KOPT-K1 (cell line): Measurements from ENCODE around the gene DUSP12.

Experiments used
- H3K27ac ChIP-seq: fragments of 200-600 bp; sonication (generic); 2 replicates; pipeline ENCODE4 v1.5.1; 2016; ENCODE audit warnings: antibody characterized with exemption, mild to moderate bottlenecking, low read depth, low read length; ENCODE audit not compliant: poor library complexity, severe bottlenecking
- H3K36me3 ChIP-seq: fragments of 200-600 bp; sonication (generic); 2 replicates; pipeline ENCODE4 v1.5.1; 2017; ENCODE audit warnings: antibody characterized with exemption, mild to moderate bottlenecking, low read length, moderate library complexity; ENCODE audit not compliant: insufficient read depth
- H3K9me3 ChIP-seq: fragments of 200-600 bp; sonication (generic); 2 replicates; pipeline ENCODE4 v1.5.1; 2017; ENCODE audit warnings: antibody characterized with exemption, low read length, mild to moderate bottlenecking; ENCODE audit not compliant: insufficient read depth, poor library complexity, severe bottlenecking

Gene DUSP12

GRCh38 chr1:161773791-161774190 is 24.2 kb downstream of the DUSP12 start:
- H3K27ac ChIP-seq = peak overlapping the region; percentile 74
- H3K36me3 ChIP-seq = no peaks in the 10 kb centered on the region

GRCh38 chr1:161777261-161777660 is 27.7 kb downstream of the DUSP12 start:
- peaks cover 16% of the 10 kb centered on the region for H3K36me3 ChIP-seq

More at GRCh38 chr1:161773791-161774190, 24.2 kb downstream of the DUSP12 start:
- H3K9me3 ChIP-seq = no peaks in the 10 kb centered on the region

GRCh38 chr1:161778522-161778921 is 28.9 kb downstream of the DUSP12 start:
- Histone ChIP-seq H3K9me3 (no peaks in the 10 kb centered on the region), H3K36me3 (peaks cover 28% of the 10 kb centered on the region), H3K27ac (no peak overlapping the region)

More at GRCh38 chr1:161777261-161777660, 27.7 kb downstream of the DUSP12 start:
- H3K9me3 ChIP-seq = no peaks in the 10 kb centered on the region
- peak overlapping the region; percentile 40 for H3K27ac ChIP-seq

- no peaks in the 10 kb centered on the region for H3K9me3 ChIP-seq
- H3K27ac ChIP-seq = no peak overlapping the region
- peaks cover 36% of the 10 kb centered on the region for H3K36me3 ChIP-seq
These were observed 29.8 kb downstream of the DUSP12 start for GRCh38 chr1:161779393-161779792.

GRCh38 chr1:161781995-161782394 is 32.4 kb downstream of the DUSP12 start:
- Histone ChIP-seq H3K27ac (no peak overlapping the region), H3K36me3 (peaks cover 62% of the 10 kb centered on the region), H3K9me3 (no peaks in the 10 kb centered on the region)

- no peaks in the 10 kb centered on the region for H3K9me3 ChIP-seq
- no peak overlapping the region for H3K27ac ChIP-seq
- peaks cover 71% of the 10 kb centered on the region for H3K36me3 ChIP-seq
These were observed 33.3 kb downstream of the DUSP12 start for GRCh38 chr1:161782886-161783285.

GRCh38 chr1:161784968-161785367 is 35.4 kb downstream of the DUSP12 start:
- Histone ChIP-seq H3K9me3 (no peaks in the 10 kb centered on the region), H3K27ac (no peak overlapping the region), H3K36me3 (peaks cover 86% of the 10 kb centered on the region)

GRCh38 chr1:161787355-161787754 is 37.8 kb downstream of the DUSP12 start:
- Histone ChIP-seq H3K9me3 (no peaks in the 10 kb centered on the region), H3K36me3 (peaks cover 91% of the 10 kb centered on the region), H3K27ac (no peak overlapping the region)

GRCh38 chr1:161790587-161791317 is 41.2 kb downstream of the DUSP12 start:
- H3K36me3 ChIP-seq = peaks cover 91% of the 10 kb centered on the region
- no peaks in the 10 kb centered on the region for H3K9me3 ChIP-seq
- H3K27ac ChIP-seq = no peak overlapping the region

- no peaks in the 10 kb centered on the region for H3K9me3 ChIP-seq
- H3K27ac ChIP-seq = no peak overlapping the region
- peaks cover 91% of the 10 kb centered on the region for H3K36me3 ChIP-seq
These were observed 42.5 kb downstream of the DUSP12 start for GRCh38 chr1:161791904-161792655.

- peaks cover 91% of the 10 kb centered on the region for H3K36me3 ChIP-seq
- no peaks in the 10 kb centered on the region for H3K9me3 ChIP-seq
- H3K27ac ChIP-seq = no peak overlapping the region
These were observed 43.2 kb downstream of the DUSP12 start for GRCh38 chr1:161792740-161793139.

GRCh38 chr1:161799792-161800191 is 50.2 kb downstream of the DUSP12 start:
- Histone ChIP-seq H3K27ac (no peak overlapping the region), H3K36me3 (peaks cover 86% of the 10 kb centered on the region)

GRCh38 chr1:161801955-161802354 is 52.4 kb downstream of the DUSP12 start:
- Histone ChIP-seq H3K9me3 (no peaks in the 10 kb centered on the region), H3K36me3 (peaks cover 78% of the 10 kb centered on the region), H3K27ac (no peak overlapping the region)

More at GRCh38 chr1:161799792-161800191, 50.2 kb downstream of the DUSP12 start:
- no peaks in the 10 kb centered on the region for H3K9me3 ChIP-seq

GRCh38 chr1:161803181-161803580 is 53.6 kb downstream of the DUSP12 start:
- no peaks in the 10 kb centered on the region for H3K9me3 ChIP-seq
- H3K36me3 ChIP-seq = peaks cover 71% of the 10 kb centered on the region
- no peak overlapping the region for H3K27ac ChIP-seq

GRCh38 chr1:161805399-161806197 is 56.0 kb downstream of the DUSP12 start:
- Histone ChIP-seq H3K36me3 (peaks cover 72% of the 10 kb centered on the region), H3K9me3 (peaks cover 11% of the 10 kb centered on the region), H3K27ac (no peak overlapping the region)
